DMS53 (cell line): ENCODE results near the gene CD80.

ENCODE experiments used
- DNase-seq: peaks from one replicate; lab custom pipeline; 2025; lab: John Stamatoyannopoulos, UW

CD80 gene

GRCh38 chr3:119547227-119547626 lies 12.2 kb downstream of the CD80 start:
- no peak for DNase-seq

GRCh38 chr3:119543147-119543546 lies 16.3 kb downstream of the CD80 start:
- DNase-seq, result no peak

GRCh38 chr3:119542168-119542767 lies 17.1 kb downstream of the CD80 start:
- DNase-seq, result no peak

- no peak for DNase-seq
These were observed 17.9 kb downstream of the CD80 start for GRCh38 chr3:119541547-119541946.

GRCh38 chr3:119538772-119539171 lies 20.6 kb downstream of the CD80 start:
- no peak for DNase-seq

- DNase-seq, result peak; percentile 27
These were observed 22.7 kb downstream of the CD80 start for GRCh38 chr3:119536757-119537156.

- no peak for DNase-seq
These were observed 25.1 kb downstream of the CD80 start for GRCh38 chr3:119534296-119534695.

- no peak for DNase-seq
These were observed 28.3 kb downstream of the CD80 start for GRCh38 chr3:119531151-119531550.

- DNase-seq, result no peak
These were observed 29.0 kb downstream of the CD80 start for GRCh38 chr3:119530456-119530855.

- DNase-seq, result no peak
These were observed 29.5 kb downstream of the CD80 start for GRCh38 chr3:119529883-119530282.

GRCh38 chr3:119527714-119528113 lies 31.7 kb downstream of the CD80 start:
- DNase-seq, result no peak

GRCh38 chr3:119524931-119525662 lies 34.3 kb downstream of the CD80 start:
- DNase-seq, result peak; percentile 12

GRCh38 chr3:119518026-119518425 lies 41.4 kb downstream of the CD80 start:
- DNase-seq, result no peak

GRCh38 chr3:119517112-119517511 lies 42.3 kb downstream of the CD80 start:
- DNase-seq, result no peak

GRCh38 chr3:119514637-119515036 lies 44.8 kb downstream of the CD80 start:
- DNase-seq, result no peak

GRCh38 chr3:119510690-119511089 lies 48.7 kb downstream of the CD80 start:
- no peak for DNase-seq

- no peak for DNase-seq
These were observed 51.1 kb downstream of the CD80 start for GRCh38 chr3:119508172-119508845.

- DNase-seq, result no peak
These were observed 52.0 kb downstream of the CD80 start for GRCh38 chr3:119507404-119507803.

- no peak for DNase-seq
These were observed 52.8 kb downstream of the CD80 start for GRCh38 chr3:119506631-119507030.

GRCh38 chr3:119500901-119501300 lies 58.5 kb downstream of the CD80 start:
- no peak for DNase-seq

- DNase-seq, result no peak
These were observed 59.1 kb downstream of the CD80 start for GRCh38 chr3:119500265-119500664.

GRCh38 chr3:119498186-119499011 lies 61.0 kb downstream of the CD80 start, which contains the start of gene TIMMDC1:
TSS of gene TIMMDC1 (plus strand) at chr3:119498547. CDS start at chr3:119498734, 187 bp downstream.
- DNase-seq, result peak; percentile 97
